GM12878 (cell line): Measurements from ENCODE around the gene ADGRF4.

Source experiments
- BCL11A ChIP-seq: IDR thresholded peaks from 2 replicates; pipeline ENCODE4 v1.6.1; 2011; ENCODE audit warnings: low read depth, low read length
- BHLHE40 ChIP-seq, 2 experiments: fragments of 450-650 bp in 1 of 2; IDR thresholded peaks; 2 replicates each; pipeline ENCODE4 v1.6.1; 2011 to 2017; ENCODE audit warnings: low read depth in 2 of 2, borderline replicate concordance in 1 of 2, improper control_type of control experiment in 1 of 2, low read length in 1 of 2, mild to moderate bottlenecking in 1 of 2
- CEBPB ChIP-seq, 2 experiments: fragments of 150-350 bp in 1 of 2; IDR thresholded peaks; 2 replicates each; pipeline ENCODE4 v1.6.1; 2012 to 2014; ENCODE audit warnings: low read depth in 2 of 2, low read length in 2 of 2, borderline replicate concordance in 1 of 2, inconsistent platforms in 1 of 2
- CHD2 ChIP-seq: IDR thresholded peaks from 2 replicates; pipeline ENCODE4 v1.6.1; 2011; ENCODE audit warnings: low read depth, low read length, improper control_type of control experiment, borderline replicate concordance
- JUNB ChIP-seq: IDR thresholded peaks from 2 replicates; pipeline ENCODE4 v1.6.1; 2016; ENCODE audit warnings: antibody characterized with exemption, mild to moderate bottlenecking
- MYC ChIP-seq: IDR thresholded peaks from 2 replicates; pipeline ENCODE4 v1.6.1; 2011; ENCODE audit warnings: mild to moderate bottlenecking, low read length, moderate library complexity, inconsistent platforms; ENCODE audit not compliant: insufficient read depth, insufficient replicate concordance, insufficient read length, severe bottlenecking
- POLR2A ChIP-seq: IDR thresholded peaks from 2 replicates; pipeline ENCODE4 v1.6.1; 2011; ENCODE audit warnings: low read depth, mild to moderate bottlenecking, low read length
- POLR2AphosphoS5 ChIP-seq: IDR thresholded peaks from 2 replicates; pipeline ENCODE4 v1.6.1; 2011; ENCODE audit warnings: mild to moderate bottlenecking, low read length, inconsistent platforms
- RBBP5 ChIP-seq: fragments of 200-600 bp; sonication (generic); conservative IDR thresholded peaks from 2 replicates; pipeline ENCODE4 v1.6.1; 2016
- RFX5 ChIP-seq: IDR thresholded peaks from 2 replicates; pipeline ENCODE4 v1.6.1; 2011; ENCODE audit warnings: low read depth, low read length, improper control_type of control experiment
- SREBF2 ChIP-seq: IDR thresholded peaks from 2 replicates; pipeline ENCODE4 v1.6.1; 2012; ENCODE audit warnings: mild to moderate bottlenecking, low read length
- SUZ12 ChIP-seq: fragments of 200-600 bp; sonication (generic); IDR thresholded peaks from one replicate; pipeline ENCODE4 v1.6.1; 2018; ENCODE audit warnings: antibody characterized with exemption, mild to moderate bottlenecking; ENCODE audit not compliant: unreplicated experiment
- TF ChIP-seq, protein P1 (sequence below), 3 experiments: IDR thresholded peaks in 2 of 3; conservative IDR thresholded peaks in 1 of 3; 2 replicates each; pipeline ENCODE4 v1.5.1; 2011; ENCODE audit warnings: low read depth in 3 of 3, low read length in 3 of 3, mild to moderate bottlenecking in 3 of 3, control low read depth in 2 of 3, moderate library complexity in 2 of 3, inconsistent platforms in 1 of 3, mixed read lengths in 1 of 3; ENCODE audit not compliant: control insufficient read depth in 2 of 3, insufficient read depth in 1 of 3; ENCODE audit errors: extremely low read depth in 1 of 3

DNA sequence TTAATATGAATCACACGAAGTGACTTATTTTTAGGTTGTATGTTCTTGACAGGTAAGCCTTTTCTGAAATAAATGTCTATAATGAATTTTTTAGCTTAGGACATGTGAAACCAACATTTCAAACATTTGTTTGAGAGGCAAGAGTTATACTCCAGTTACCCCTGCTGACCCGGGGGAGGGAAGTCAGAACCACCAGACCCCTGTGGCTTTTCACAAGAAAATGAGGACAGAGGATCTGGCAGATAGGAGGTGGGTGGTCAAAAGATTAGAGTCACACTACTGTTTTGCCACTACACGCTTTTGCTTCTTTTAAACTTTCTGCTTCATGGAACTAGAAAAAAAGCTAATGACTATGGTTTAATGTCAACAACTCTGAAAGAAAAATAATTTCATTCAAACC, 27.5 kb upstream of the ADGRF4 start:
- TF ChIP-seq MYC (no peak), POLR2AphosphoS5 (no peak), JUNB (no peak), CEBPB (IDR thresholded peaks at IDR 0.05; ENCODE audit: borderline replicate concordance in 1 of 2, low read depth in 2 of 2, low read length in 2 of 2) (no peak), RBBP5 (no peak), SREBF2 (no peak), POLR2A (no peak), BCL11A (no peak), BHLHE40 (IDR thresholded peaks at IDR 0.05; ENCODE audit: borderline replicate concordance in 1 of 2, low read depth in 2 of 2, low read length in 1 of 2) (no peak), RFX5 (no peak), SUZ12 (no peak), CHD2 (no peak)
- TF ChIP-seq, protein P1, sequence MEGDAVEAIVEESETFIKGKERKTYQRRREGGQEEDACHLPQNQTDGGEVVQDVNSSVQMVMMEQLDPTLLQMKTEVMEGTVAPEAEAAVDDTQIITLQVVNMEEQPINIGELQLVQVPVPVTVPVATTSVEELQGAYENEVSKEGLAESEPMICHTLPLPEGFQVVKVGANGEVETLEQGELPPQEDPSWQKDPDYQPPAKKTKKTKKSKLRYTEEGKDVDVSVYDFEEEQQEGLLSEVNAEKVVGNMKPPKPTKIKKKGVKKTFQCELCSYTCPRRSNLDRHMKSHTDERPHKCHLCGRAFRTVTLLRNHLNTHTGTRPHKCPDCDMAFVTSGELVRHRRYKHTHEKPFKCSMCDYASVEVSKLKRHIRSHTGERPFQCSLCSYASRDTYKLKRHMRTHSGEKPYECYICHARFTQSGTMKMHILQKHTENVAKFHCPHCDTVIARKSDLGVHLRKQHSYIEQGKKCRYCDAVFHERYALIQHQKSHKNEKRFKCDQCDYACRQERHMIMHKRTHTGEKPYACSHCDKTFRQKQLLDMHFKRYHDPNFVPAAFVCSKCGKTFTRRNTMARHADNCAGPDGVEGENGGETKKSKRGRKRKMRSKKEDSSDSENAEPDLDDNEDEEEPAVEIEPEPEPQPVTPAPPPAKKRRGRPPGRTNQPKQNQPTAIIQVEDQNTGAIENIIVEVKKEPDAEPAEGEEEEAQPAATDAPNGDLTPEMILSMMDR (IDR thresholded peaks at IDR 0.05 in 2 of 3, conservative IDR thresholded peaks at IDR 0.05 in 1 of 3; ENCODE audit: control insufficient read depth in 2 of 3, extremely low read depth in 1 of 3, insufficient read depth in 1 of 3, low read depth in 3 of 3, low read length in 3 of 3): no peak
